Measurements from ENCODE around the gene TRIM72. TPM values are rescaled to one million over a fixed set of nuclear protein-coding genes. Genes with fewer than 3 reads are reported as not detected.
"Not testable (repeated sequence)": the region's sequence is repeated elsewhere in the genome, so short reads cannot be mapped to it uniquely, and the experiment has no call there.

TRIM72 gene
- total RNA-seq, 1 experiment from 2014 or later = 1.2 TPM

GRCh38 chr16:31277659-31278260, 63.8 kb downstream of the TRIM72 start:
- H2BK5ac ChIP-seq (ENCODE audit: insufficient read length, low read length) = no peak overlapping the region
- no peak overlapping the region for H3K4me2 ChIP-seq (ENCODE audit: insufficient read depth, insufficient read length, low read length)
- no peak overlapping the region for H2BK20ac ChIP-seq (ENCODE audit: low read depth, low read length, poor library complexity, severe bottlenecking)
- H3K23me2 ChIP-seq (ENCODE audit: insufficient read length, low read depth, low read length, poor library complexity, severe bottlenecking) = no peaks in the 10 kb centered on the region
- H3K4me1 Mint-ChIP-seq = peaks cover 7 to 12% of the 10 kb centered on the region in 2 experiments
- no peaks in the 10 kb centered on the region for H4K20me1 ChIP-seq (ENCODE audit: control insufficient read depth, insufficient read depth, insufficient read length)
- no peak overlapping the region for H3K18ac ChIP-seq (ENCODE audit: insufficient read length, low read depth, low read length)
- no peak overlapping the region for H3K56ac ChIP-seq (ENCODE audit: insufficient read length, low read depth, low read length)
- H2BK15ac ChIP-seq (ENCODE audit: low read depth, low read length) = no peak overlapping the region
- no peak overlapping the region for H3K4me3 Mint-ChIP-seq
- no peak overlapping the region for H3K9ac ChIP-seq (ENCODE audit: extremely low read depth, insufficient read length, low read length)
- peaks cover 15% of the 10 kb centered on the region for H3K27me3 Mint-ChIP-seq (ENCODE audit: low read depth)
- H4K8ac ChIP-seq (replicated peaks; ENCODE audit: insufficient read length, low read depth, low read length) = no peak overlapping the region
- no peak overlapping the region for H2AFZ ChIP-seq (ENCODE audit: low read length)
- no peaks in the 10 kb centered on the region; the same call in 1 of the 2 replicates for H3K4me1 ChIP-seq (ENCODE audit: insufficient read depth, low read length)
- no peaks in the 10 kb centered on the region for H3K9me3 ChIP-seq (ENCODE audit: control insufficient read depth, low read depth, low read length)
- H3K9me3 Mint-ChIP-seq = peaks cover 8 to 14% of the 10 kb centered on the region in 2 experiments; a peak in 4 of 5 replicates
- no peaks in the 10 kb centered on the region for H3K79me1 ChIP-seq (ENCODE audit: insufficient read depth, low read depth, low read length, poor library complexity, severe bottlenecking)
- H3K4ac ChIP-seq (ENCODE audit: low read depth, low read length) = no peak overlapping the region
- H3K23ac ChIP-seq (ENCODE audit: insufficient read length, low read depth, low read length) = no peak overlapping the region
- no peaks in the 10 kb centered on the region; a peak in 1 of 7 replicates for H3K36me3 Mint-ChIP-seq (ENCODE audit: insufficient read depth in 1 of 3, low read depth in 3 of 3)
- no CpG with 5 or more reads among the region's 17 CpGs for whole genome bisulfite sequencing (ENCODE audit: extremely low coverage, insufficient read length, low lambda C conversion rate)
- H2AK5ac ChIP-seq (ENCODE audit: insufficient read length, low read length) = no peak overlapping the region
- no peaks in the 10 kb centered on the region for H3K27me3 ChIP-seq (ENCODE audit: insufficient read depth, low read length)
- H3K14ac ChIP-seq (ENCODE audit: insufficient read depth, low read length) = no peak overlapping the region
- H4K91ac ChIP-seq (ENCODE audit: insufficient read length, low read depth, low read length) = no peak overlapping the region
- H2BK120ac ChIP-seq (ENCODE audit: low read depth, low read length, poor library complexity, severe bottlenecking) = no peak overlapping the region
- H3K27ac Mint-ChIP-seq = no peak overlapping the region
- no peak overlapping the region for H4K5ac ChIP-seq (ENCODE audit: insufficient read length, low read depth, low read length)
- no peak overlapping the region for H2BK12ac ChIP-seq (ENCODE audit: insufficient read length, low read depth, low read length)
- no peak overlapping the region for H3T11ph ChIP-seq (ENCODE audit: low read length)
- DNase-seq = no peak
- no peak for TF ChIP-seq CTCF (conservative IDR thresholded peaks at IDR 0.05)
- no peaks in the 10 kb centered on the region for H3K79me2 ChIP-seq (ENCODE audit: insufficient read depth, low read length)
- H3K27ac ChIP-seq (ENCODE audit: insufficient read length, low read depth, low read length) = no peak overlapping the region

- H2BK120ac ChIP-seq (ENCODE audit: low read depth, low read length, poor library complexity, severe bottlenecking); DNase-seq; H4K20me1 ChIP-seq (ENCODE audit: control insufficient read depth, insufficient read depth, insufficient read length); H3K4me1 ChIP-seq (ENCODE audit: insufficient read depth, low read length); H2AK5ac ChIP-seq (ENCODE audit: insufficient read length, low read length); H4K5ac ChIP-seq (ENCODE audit: insufficient read length, low read depth, low read length); H2BK12ac ChIP-seq (ENCODE audit: insufficient read length, low read depth, low read length); H3K27ac Mint-ChIP-seq; H2AFZ ChIP-seq (ENCODE audit: low read length); H3K4me2 ChIP-seq (ENCODE audit: insufficient read depth, insufficient read length, low read length); H3K9me3 ChIP-seq (ENCODE audit: control insufficient read depth, low read depth, low read length); H3K27me3 ChIP-seq (ENCODE audit: insufficient read depth, low read length); H3K14ac ChIP-seq (ENCODE audit: insufficient read depth, low read length); H3K79me1 ChIP-seq (ENCODE audit: insufficient read depth, low read depth, low read length, poor library complexity, severe bottlenecking); H3K79me2 ChIP-seq (ENCODE audit: insufficient read depth, low read length); H3K36me3 Mint-ChIP-seq (ENCODE audit: insufficient read depth in 1 of 3, low read depth in 3 of 3); H3K23me2 ChIP-seq (ENCODE audit: insufficient read length, low read depth, low read length, poor library complexity, severe bottlenecking); H2BK20ac ChIP-seq (ENCODE audit: low read depth, low read length, poor library complexity, severe bottlenecking); H3K9ac ChIP-seq (ENCODE audit: extremely low read depth, insufficient read length, low read length); H3K23ac ChIP-seq (ENCODE audit: insufficient read length, low read depth, low read length); H3K56ac ChIP-seq (ENCODE audit: insufficient read length, low read depth, low read length); H2BK15ac ChIP-seq (ENCODE audit: low read depth, low read length); H3K27ac ChIP-seq (ENCODE audit: insufficient read length, low read depth, low read length); H4K8ac ChIP-seq (replicated peaks; ENCODE audit: insufficient read length, low read depth, low read length); H3K4ac ChIP-seq (ENCODE audit: low read depth, low read length); H2BK5ac ChIP-seq (ENCODE audit: insufficient read length, low read length); H3K4me3 Mint-ChIP-seq; H3T11ph ChIP-seq (ENCODE audit: low read length); H4K91ac ChIP-seq (ENCODE audit: insufficient read length, low read depth, low read length); H3K4me1 Mint-ChIP-seq; H3K18ac ChIP-seq (ENCODE audit: insufficient read length, low read depth, low read length): not testable (repeated sequence)
- Mint-ChIP-seq H3K27me3 (ENCODE audit: low read depth) (peaks cover 15% of the 10 kb centered on the region), H3K9me3 (peaks cover 13 to 19% of the 10 kb centered on the region in 2 experiments; a peak in 4 of 5 replicates)
- no CpG with 5 or more reads among the region's 4 CpGs for WGBS (ENCODE audit: extremely low coverage, insufficient read length, low lambda C conversion rate)
These were observed 64.9 kb downstream of the TRIM72 start for GRCh38 chr16:31278853-31279252.
